ENCODE measurements around the gene PCDH9. TPM values are rescaled to one million over a fixed set of nuclear protein-coding genes. Genes with fewer than 3 reads are reported as not detected.
A peak's percentile ranks its signal among the peaks of the same experiment; 100 is the strongest.
"Not testable (repeated sequence)": the region's sequence is repeated elsewhere in the genome, so short reads cannot be mapped to it uniquely, and the experiment has no call there.

Gene PCDH9
- total and polyA plus RNA-seq, 12 donors: 2.9 to 32.0 (median 15.4) TPM

DNA sequence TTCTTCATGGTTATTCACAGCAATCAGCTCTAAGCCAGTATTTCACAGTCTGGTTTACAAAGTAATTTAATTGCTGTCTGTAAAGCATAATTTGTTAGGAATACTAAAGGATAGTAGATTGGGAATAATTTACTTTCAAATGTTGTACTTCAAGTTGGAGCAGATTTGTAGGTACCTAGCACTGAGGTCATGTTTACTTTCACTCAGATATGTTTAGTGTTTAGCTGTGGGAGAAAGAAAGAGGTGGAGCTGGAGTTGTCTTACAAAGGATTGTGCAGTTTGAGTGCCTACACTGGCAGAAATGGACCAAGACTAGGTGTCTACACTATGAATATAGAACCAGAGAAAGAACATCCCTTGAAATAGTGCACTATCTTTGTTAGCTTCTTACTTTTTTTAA lies 464.6 kb downstream of the PCDH9 start:
- Histone ChIP-seq H3K27me3 (no peaks in the 10 kb centered on the region), H3K4me1 (no peaks in the 10 kb centered on the region), H3K36me3 (no peaks in the 10 kb centered on the region), H3K9me3 (peaks cover 0 to 22% (median 14%) of the 10 kb centered on the region in 11 donors), H3K4me3 (no peak overlapping the region), H3K27ac (no peak overlapping the region)
- intact Hi-C loops (cut with DNase I): no loop called here
- TF ChIP-seq, protein P1, sequence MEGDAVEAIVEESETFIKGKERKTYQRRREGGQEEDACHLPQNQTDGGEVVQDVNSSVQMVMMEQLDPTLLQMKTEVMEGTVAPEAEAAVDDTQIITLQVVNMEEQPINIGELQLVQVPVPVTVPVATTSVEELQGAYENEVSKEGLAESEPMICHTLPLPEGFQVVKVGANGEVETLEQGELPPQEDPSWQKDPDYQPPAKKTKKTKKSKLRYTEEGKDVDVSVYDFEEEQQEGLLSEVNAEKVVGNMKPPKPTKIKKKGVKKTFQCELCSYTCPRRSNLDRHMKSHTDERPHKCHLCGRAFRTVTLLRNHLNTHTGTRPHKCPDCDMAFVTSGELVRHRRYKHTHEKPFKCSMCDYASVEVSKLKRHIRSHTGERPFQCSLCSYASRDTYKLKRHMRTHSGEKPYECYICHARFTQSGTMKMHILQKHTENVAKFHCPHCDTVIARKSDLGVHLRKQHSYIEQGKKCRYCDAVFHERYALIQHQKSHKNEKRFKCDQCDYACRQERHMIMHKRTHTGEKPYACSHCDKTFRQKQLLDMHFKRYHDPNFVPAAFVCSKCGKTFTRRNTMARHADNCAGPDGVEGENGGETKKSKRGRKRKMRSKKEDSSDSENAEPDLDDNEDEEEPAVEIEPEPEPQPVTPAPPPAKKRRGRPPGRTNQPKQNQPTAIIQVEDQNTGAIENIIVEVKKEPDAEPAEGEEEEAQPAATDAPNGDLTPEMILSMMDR (IDR thresholded peaks at IDR 0.05): no peak
- ATAC-seq (no peak), DNase-seq (no peak)

DNA sequence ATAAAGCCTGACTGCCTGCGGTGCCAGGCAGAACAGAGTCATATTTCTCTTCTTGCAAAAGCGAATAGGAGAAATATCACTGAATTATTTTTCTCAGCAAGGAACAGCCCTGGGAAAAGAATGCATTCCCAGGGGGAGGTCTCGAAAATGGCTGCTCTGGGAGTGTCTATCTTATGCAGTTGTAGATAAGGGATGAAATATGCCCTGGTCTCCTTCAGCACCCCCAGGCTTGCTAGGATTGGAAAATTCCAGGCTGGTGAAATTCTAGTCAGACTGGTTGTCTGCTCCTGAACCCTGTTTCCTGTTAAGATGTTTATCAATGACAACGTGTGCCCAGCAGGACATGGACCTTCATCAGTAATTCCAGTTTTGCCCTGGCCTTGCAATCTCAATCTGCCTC lies 469.5 kb downstream of the PCDH9 start:
- ATAC-seq; intact Hi-C loops (cut with DNase I); H3K4me3 ChIP-seq; H3K27me3 ChIP-seq; H3K27ac ChIP-seq; DNase-seq; H3K36me3 ChIP-seq; H3K4me1 ChIP-seq: not testable (repeated sequence)
- WGBS, 2 donors: 83% methylated on average over 4 of the region's 4 CpGs
- peaks cover 0 to 37% (median 15%) of the 10 kb centered on the region in 11 donors for H3K9me3 ChIP-seq

DNA sequence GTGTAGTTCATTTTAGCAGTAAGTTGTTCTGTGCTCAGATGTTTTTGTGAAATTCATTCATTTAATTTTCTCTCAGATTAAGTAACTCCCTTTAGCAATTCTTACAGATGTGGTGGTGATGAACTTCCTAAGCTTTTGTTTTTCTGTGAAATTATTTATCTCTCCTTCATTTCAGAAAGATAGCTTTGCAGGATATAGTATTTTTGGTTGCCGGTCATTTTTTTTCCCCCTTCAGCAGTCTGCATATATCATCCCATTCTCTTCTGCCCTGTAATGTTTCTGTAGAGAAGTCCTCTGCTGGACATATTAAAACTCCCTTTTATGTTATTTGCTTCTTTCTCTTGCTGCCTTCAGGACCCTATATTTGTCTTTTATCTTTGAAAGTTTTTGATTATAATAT lies 470.2 kb downstream of the PCDH9 start:
- Histone ChIP-seq H3K4me1 (no peaks in the 10 kb centered on the region), H3K27me3 (no peaks in the 10 kb centered on the region), H3K27ac (no peak overlapping the region), H3K36me3 (no peaks in the 10 kb centered on the region), H3K9me3 (peaks cover 0 to 37% (median 15%) of the 10 kb centered on the region in 11 donors), H3K4me3 (no peak overlapping the region)
- TF ChIP-seq, protein P1 (IDR thresholded peaks at IDR 0.05): no peak
- DNase-seq: no peak
- WGBS, 2 donors: 95 to 100% methylated on average over 1 of the region's 1 CpG
- ATAC-seq: no peak
- intact Hi-C loops (cut with DNase I): no loop called here

DNA sequence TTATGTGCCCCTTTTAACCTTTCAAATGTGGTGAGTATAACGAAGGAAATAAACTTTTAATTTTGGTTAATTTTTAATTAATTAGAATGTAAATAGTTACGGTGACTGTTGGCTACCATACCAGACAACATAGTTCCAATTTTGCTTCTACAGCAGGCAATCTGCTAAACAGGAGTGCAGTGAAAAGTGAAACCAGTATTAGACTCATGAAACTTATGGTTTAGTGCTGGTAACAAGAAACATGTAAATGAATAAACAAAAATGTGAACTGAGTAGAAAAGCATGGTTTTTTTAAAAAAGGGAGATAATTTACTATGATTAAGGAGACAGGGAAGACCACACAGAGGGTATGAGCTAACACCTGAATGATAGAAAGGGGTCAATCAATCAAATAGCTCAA lies 478.4 kb downstream of the PCDH9 start:
- Histone ChIP-seq H3K4me1 (no peaks in the 10 kb centered on the region), H3K4me3 (peak overlapping the region in 2 of 10 donors; percentile 2 to 14), H3K27me3 (no peaks in the 10 kb centered on the region), H3K9me3 (peaks cover 0 to 14% (median 0%) of the 10 kb centered on the region in 11 donors), H3K27ac (no peak overlapping the region), H3K36me3 (no peaks in the 10 kb centered on the region)
- intact Hi-C loops (cut with DNase I): no loop called here
- no peak for ATAC-seq
- DNase-seq: no peak
- TF ChIP-seq, protein P1 (IDR thresholded peaks at IDR 0.05): no peak
- WGBS, 2 donors: 88 to 97% methylated on average over 2 of the region's 2 CpGs

DNA sequence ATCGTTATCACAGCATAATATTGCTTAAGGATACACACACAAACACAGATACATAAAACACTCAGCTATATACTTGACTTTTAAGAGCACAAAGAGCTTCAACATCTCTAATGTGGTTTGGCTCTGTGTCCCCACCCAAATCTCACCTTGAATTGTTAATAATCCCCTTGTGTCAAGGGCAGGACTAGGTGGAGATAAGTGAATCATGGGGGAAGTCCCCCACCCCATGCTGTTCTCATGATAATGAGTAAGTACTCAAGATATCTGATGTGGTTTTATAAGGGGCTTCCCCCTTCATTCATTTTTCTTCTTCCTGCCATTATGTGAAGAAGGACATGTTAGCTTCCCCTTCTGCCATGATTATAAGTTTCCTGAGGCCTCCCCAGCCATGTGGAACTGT lies 481.4 kb downstream of the PCDH9 start:
- Histone ChIP-seq H3K36me3 (no peaks in the 10 kb centered on the region), H3K27ac (no peak overlapping the region), H3K4me1 (peaks cover 0 to 9% (median 0%) of the 10 kb centered on the region in 9 donors), H3K27me3 (no peaks in the 10 kb centered on the region), H3K4me3 (no peak overlapping the region), H3K9me3 (peaks cover 0 to 14% (median 0%) of the 10 kb centered on the region in 11 donors)
- intact Hi-C loops (cut with DNase I): no loop called here
- TF ChIP-seq, protein P1 (IDR thresholded peaks at IDR 0.05): no peak
- ATAC-seq (no peak), DNase-seq (no peak)
- 86% methylated on average over 1 of the region's 1 CpG for WGBS, 2 donors
